Measurements from ENCODE around the gene MYO1B.

DNA sequence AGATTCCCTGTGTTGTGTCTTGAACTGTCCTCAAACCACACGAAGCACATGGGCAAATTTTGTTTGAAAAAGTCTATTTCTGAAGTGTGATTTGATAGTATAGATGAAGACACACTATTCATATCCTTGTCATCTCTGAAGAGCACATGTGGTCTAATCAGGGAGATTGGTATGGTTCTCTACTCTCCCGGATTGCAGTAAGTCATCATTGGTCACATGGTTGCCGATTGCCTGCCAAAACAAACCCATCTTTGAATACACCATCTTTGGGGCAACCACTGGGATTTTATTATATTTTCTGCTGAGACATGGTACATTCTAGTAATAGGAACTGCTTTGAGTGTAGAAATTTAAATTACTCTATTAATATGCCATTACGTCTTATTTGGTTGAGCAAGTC is 186.9 kb downstream of the MYO1B start:
- TF ChIP-seq, protein P1, sequence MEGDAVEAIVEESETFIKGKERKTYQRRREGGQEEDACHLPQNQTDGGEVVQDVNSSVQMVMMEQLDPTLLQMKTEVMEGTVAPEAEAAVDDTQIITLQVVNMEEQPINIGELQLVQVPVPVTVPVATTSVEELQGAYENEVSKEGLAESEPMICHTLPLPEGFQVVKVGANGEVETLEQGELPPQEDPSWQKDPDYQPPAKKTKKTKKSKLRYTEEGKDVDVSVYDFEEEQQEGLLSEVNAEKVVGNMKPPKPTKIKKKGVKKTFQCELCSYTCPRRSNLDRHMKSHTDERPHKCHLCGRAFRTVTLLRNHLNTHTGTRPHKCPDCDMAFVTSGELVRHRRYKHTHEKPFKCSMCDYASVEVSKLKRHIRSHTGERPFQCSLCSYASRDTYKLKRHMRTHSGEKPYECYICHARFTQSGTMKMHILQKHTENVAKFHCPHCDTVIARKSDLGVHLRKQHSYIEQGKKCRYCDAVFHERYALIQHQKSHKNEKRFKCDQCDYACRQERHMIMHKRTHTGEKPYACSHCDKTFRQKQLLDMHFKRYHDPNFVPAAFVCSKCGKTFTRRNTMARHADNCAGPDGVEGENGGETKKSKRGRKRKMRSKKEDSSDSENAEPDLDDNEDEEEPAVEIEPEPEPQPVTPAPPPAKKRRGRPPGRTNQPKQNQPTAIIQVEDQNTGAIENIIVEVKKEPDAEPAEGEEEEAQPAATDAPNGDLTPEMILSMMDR (IDR thresholded peaks at IDR 0.05) = no peak
- no peak for TF ChIP-seq JUN (CRISPR knock-in tag; IDR thresholded peaks at IDR 0.05)
- no peak for TF ChIP-seq ELF4 (CRISPR knock-in tag; IDR thresholded peaks at IDR 0.05; ENCODE audit: low read depth)
- TF ChIP-seq, protein P2, sequence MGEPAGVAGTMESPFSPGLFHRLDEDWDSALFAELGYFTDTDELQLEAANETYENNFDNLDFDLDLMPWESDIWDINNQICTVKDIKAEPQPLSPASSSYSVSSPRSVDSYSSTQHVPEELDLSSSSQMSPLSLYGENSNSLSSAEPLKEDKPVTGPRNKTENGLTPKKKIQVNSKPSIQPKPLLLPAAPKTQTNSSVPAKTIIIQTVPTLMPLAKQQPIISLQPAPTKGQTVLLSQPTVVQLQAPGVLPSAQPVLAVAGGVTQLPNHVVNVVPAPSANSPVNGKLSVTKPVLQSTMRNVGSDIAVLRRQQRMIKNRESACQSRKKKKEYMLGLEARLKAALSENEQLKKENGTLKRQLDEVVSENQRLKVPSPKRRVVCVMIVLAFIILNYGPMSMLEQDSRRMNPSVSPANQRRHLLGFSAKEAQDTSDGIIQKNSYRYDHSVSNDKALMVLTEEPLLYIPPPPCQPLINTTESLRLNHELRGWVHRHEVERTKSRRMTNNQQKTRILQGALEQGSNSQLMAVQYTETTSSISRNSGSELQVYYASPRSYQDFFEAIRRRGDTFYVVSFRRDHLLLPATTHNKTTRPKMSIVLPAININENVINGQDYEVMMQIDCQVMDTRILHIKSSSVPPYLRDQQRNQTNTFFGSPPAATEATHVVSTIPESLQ (CRISPR knock-in tag; IDR thresholded peaks at IDR 0.05) = no peak
- TF ChIP-seq, protein P3, sequence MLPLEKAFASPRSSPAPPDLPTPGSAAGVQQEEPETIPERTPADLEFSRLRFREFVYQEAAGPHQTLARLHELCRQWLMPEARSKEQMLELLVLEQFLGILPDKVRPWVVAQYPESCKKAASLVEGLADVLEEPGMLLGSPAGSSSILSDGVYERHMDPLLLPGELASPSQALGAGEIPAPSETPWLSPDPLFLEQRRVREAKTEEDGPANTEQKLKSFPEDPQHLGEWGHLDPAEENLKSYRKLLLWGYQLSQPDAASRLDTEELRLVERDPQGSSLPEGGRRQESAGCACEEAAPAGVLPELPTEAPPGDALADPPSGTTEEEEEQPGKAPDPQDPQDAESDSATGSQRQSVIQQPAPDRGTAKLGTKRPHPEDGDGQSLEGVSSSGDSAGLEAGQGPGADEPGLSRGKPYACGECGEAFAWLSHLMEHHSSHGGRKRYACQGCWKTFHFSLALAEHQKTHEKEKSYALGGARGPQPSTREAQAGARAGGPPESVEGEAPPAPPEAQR (CRISPR knock-in tag; IDR thresholded peaks at IDR 0.05) = no peak
